Choroid plexus epithelial cell (primary cell): ENCODE data around the gene KCNF1.

Source experiments
- DNase-seq: peaks from one replicate; pipeline ENCODE4 v3.0.0-alpha.2; 2010; ENCODE audit warnings: low read depth
- H3K4me3 ChIP-seq: 2 replicates; pipeline ENCODE4 v1.5.1; 2011; ENCODE audit warnings: low read depth, mild to moderate bottlenecking, control low read depth, low read length, moderate library complexity
- CTCF ChIP-seq: conservative IDR thresholded peaks from 2 replicates; pipeline ENCODE4 v1.5.1; 2011; ENCODE audit warnings: low read depth, mild to moderate bottlenecking, control low read depth, inconsistent platforms, low read length, moderate library complexity

KCNF1 gene

GRCh38 chr2:10911291-10912075 lies at the start of gene KCNF1:
Gene KCNF1 (plus strand): TSS chr2:10911934. CDS start chr2:10912427, 493 bp downstream.
- DNase-seq, result peak; percentile 53
- H3K4me3 ChIP-seq, result peak within 1 kb of the TSS; percentile 24
- peak; percentile 30 for TF ChIP-seq CTCF

- no peak for DNase-seq
- TF ChIP-seq CTCF, result no peak
- H3K4me3 ChIP-seq, result no peak overlapping the region
Observed at GRCh38 chr2:10862330-10862729, 49.4 kb upstream of the KCNF1 start.

- no peak overlapping the region for H3K4me3 ChIP-seq
- no peak for DNase-seq
- TF ChIP-seq CTCF, result no peak
Observed at GRCh38 chr2:10863047-10863446, 48.7 kb upstream of the KCNF1 start.

GRCh38 chr2:10863837-10864236 lies 47.9 kb upstream of the KCNF1 start:
- DNase-seq, result no peak
- no peak for TF ChIP-seq CTCF
- H3K4me3 ChIP-seq, result no peak overlapping the region

GRCh38 chr2:10864251-10864650 lies 47.5 kb upstream of the KCNF1 start:
- DNase-seq, result no peak
- TF ChIP-seq CTCF, result no peak
- no peak overlapping the region for H3K4me3 ChIP-seq

- no peak for TF ChIP-seq CTCF
- H3K4me3 ChIP-seq, result no peak overlapping the region
- no peak for DNase-seq
Observed at GRCh38 chr2:10864861-10865636, 46.7 kb upstream of the KCNF1 start.

GRCh38 chr2:10865841-10866240 lies 45.9 kb upstream of the KCNF1 start:
- H3K4me3 ChIP-seq, result no peak overlapping the region

More at GRCh38 chr2:10865841-10866240, 45.9 kb upstream of the KCNF1 start:
- no peak for DNase-seq
- no peak for TF ChIP-seq CTCF
